Stimulated activated CD4-positive, alpha-beta T cell treated with anti-CD3 and anti-CD28 coated beads, Interleukin-4, amount 100 ng/mL, for 1 hour (primary cell): ENCODE measurements around the gene GGCT.

Experiments
- DNase-seq: peaks from one replicate; pipeline ENCODE4 v3.0.0-alpha.2; 2020

The GGCT gene

DNA sequence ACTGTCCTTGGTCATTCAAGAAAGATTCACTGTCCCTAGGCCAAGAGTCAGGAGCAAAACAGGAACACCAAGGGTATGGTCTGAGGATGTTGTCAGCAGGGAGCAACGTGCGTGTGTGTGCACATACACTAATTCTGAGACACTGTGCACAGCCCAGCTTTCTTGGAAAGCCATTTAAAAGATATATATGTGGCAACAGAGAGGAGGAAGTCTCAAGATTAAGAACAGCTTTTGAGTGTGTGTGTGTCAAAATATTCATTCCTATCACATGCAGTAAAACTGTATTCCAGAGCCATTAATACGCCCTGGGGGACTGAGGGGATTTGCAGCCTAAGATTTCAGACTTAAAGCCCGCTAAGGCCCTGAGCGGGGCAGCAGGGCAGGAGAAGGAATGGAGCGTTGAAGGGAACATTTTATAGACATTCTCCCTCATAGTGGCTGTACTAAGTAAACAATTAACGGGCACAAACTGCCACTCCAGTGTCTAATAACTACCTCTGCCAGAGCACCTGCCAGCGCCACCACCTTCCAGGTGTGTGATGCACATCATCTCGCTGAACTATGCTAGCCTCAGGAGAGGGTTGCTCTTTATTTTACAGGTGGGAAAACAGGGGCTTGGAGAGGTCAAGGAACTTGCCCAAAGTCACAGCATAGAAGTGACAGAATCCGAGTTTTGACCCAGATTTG is 28.0 kb downstream of the GGCT start:
- no peak for DNase-seq

DNA sequence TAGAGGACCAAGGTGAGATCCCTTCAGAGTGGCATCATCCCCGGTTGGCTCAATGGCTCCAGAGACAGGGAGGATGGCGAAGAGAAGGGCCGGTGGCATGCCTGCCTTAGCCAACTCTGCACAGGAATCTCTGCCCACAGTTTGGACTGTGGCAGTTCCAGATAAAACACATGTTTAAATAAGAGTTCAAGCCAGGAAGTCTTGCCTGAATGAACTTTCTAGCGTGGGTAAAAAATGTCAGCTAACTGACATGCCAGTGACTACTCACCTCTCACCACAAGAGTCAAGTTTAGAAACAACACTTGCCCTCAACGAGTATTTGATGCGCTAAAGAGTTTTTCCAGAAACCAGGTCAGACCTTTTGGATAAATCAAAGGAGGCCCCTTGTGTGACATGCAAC is 29.0 kb downstream of the GGCT start:
- no peak for DNase-seq

DNA sequence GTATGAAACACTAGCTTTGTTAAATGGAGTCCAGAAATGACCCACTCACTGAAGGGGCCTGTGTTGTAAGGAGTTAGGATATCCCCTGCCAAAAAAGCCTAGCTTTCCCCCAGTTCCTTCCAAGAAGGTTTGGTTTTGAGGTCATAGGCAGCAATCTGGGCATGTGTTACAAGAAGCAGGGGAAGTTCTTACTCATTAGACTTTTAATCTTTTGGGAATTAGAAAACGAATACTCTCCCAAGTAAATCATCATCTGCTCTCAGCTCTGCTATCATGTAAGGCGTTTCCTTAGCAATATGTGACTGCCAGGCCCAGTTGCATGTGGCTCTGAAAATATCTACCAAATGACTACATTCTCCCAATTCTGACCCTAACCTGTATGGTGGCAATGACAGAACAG is 29.7 kb downstream of the GGCT start:
- no peak for DNase-seq

DNA sequence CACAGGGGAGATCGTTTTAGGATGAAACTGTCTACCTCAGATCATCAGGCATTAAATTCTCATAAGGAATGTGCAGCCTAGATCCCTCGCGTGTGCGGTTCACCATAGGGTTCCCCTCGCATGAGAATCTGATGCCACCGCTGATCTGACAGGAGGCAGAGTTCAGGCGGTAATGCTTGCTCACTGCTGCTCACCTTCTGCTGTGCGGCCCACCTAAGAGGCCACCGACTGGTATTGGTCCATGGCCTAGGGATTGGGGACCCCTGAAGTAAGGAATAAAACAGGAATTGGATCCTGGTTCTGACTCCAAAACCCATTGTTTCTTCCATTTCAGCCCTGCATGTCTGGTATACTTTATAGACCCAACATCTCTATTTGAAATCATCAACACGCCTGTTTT is 30.1 kb downstream of the GGCT start:
- DNase-seq = no peak

DNA sequence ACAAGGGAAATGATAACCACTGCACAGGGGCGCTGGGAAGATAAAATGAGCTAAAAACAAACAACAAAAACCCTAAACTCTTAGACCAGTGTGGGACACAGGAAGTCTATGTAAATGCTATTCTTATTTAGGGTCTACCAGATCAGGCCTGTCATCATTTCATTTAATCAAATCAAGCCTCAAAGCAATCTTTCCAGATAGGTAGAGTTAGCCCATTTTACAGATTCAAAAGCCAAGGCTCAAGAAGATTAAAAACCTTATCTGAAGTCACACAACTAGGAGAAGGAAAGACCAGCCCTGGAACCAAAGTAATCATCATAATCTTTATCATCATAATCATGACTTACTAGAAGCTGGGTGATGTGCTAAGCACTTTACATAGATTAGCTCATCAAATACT is 30.7 kb downstream of the GGCT start:
- DNase-seq = no peak

DNA sequence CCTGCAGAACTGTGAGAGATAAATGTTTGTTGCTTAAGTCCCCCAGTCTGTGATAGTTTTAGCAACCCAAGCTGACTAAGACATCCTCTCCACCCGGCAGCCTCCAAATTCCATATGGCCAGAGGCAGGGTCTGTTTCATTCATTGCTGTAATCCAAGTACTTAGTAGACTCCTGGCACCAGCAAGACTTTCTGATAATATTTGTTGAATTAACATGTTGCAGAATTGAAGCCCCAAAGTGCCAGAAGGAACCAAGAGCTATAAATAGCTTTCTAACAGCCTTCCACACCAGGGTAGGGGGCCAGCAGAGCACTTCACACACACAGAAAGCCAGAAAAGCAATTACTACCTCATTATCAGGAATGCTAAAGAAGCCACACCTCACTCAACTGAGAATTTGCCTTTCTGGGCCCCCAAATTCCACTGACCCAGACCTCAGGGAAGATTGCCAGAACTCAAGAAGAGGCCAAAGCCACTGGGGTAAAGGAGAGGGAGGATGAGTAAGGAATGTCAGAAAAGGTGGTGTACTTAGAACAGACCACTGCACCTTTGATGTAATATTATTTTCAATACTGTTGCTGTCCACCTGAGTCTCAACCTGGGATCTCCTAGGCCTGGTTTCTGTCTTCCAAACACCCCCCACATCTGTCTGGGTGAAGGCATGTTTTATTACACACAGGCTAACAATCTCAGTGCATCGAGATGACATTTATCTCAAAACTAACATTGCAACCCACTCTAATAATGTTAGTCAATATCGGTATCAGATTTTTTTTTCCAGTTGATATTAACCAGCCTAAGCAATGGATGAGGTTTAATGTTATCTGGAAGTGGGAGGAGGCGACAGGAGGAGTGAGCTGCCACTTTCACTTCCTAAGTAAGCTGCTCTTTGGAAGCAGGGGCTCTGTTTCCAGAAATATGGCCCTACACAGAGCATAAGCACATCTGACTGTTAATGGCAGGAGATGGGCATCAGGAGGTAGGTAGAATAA is 31.5 kb downstream of the GGCT start:
- no peak for DNase-seq

DNA sequence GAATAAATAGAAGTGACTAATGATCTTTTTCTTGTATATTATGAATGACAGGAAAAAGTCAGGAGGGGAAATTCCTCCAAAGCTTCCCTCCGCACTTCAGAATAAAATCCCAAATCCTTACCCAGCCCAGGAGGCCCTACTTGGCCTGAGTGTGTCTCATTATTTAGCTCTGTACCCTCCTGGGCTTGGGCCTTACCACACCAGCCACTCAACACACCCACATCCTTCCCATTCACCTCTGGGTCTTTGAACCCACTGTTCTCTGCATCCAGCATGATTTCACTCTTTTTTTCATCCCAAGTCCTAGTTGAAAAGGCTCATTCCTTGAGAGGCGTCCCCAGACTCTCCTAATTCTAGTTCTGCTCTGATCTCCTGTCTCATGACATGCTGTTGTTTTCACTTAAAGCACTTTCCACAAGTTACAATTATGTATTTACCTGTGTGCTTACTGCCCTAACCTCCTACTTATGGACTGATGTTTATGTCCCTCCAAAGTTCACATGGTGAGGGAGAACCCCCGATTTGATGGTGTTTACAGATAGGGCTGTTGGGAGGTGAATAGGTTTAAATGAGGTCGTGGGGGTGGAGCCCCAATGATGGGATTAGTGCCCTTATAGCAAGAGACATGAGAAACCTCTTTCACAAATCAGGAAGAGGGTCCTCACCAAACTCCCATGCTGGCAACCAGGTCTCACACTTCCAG is 32.4 kb downstream of the GGCT start:
- DNase-seq = no peak

DNA sequence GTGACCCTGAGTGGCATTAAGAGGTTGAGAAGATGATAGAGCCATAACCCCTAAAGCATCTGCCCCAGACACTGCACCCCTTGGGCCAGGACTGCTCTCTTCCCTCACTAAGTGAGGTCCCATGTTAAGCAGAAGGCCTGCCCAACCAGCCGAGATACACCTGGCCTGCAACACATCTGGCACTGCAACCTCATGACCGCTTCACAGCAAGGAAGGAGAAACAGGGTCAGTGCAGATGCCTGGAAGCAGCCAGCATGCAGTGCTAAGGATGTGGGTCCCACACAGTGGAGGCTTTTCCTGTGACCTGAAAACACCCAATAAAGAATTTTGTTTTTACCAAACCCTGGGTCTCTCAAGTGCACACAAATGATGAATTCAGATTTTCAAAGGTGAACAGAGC is 33.4 kb downstream of the GGCT start:
- DNase-seq = no peak

DNA sequence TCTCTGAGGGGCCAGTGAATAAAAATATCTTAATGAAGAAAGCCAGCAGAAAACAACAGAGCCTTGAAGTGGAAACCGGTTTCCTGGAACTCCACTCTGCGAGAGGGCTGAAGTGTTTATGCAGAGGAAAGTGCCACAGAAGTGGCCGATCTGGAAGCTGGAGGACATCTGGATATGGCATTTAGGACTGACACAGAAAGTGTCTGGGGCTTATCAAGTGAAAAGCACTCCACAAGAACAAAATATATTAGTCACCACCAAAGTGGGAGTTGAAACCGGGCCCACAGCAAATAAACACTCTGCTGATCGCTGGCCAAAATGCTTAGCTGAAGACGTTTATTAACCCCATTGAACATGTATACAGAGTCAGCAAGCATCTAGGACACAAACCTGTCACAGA is 33.9 kb downstream of the GGCT start:
- DNase-seq = no peak

DNA sequence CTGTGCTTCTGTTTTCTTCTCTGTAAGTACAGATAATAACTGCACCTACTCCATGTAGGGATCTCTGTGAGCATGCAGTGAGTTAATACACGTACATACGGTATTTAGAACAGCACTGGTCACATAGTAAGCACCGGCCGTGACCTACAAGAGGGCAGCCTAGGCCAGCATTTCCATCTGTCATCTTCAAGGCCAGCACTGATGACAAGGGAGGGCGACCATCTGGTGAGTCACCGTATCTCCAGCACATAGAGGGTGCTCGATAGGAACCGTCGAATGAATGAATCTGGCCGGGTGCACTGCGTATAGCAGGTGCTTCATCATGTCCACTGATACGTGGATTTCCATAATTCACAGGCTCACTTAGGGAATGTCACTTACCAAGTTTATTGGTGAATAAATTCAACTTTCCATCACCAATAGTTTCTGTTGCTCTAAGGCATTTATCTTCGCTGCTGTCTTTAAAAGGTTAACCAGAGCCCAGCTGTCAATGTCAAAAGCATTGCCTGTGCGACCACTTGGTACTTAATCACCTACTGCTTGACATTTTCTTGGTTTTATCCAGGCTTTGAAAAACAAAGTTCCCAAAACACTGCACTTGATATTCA is 34.4 kb downstream of the GGCT start:
- DNase-seq = no peak

DNA sequence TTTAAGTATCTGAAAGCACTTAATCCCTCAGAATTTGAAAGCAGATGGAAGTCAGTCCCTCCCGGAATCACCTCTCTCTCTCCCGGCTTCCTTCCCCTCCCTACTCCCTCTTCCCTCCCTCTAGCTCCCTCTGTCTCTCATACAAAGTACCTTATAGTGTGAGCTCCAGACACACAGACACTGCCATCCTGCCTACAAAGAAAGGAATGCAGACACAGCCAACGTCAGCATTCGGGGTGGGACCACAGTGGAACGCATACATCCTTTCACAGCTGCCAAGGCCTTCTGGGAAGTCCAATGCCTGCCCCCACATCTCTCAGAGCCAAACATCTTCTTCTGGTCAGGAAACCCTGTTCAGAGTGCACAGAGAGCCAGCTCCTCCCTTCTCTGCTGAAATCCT is 35.3 kb downstream of the GGCT start:
- no peak for DNase-seq

DNA sequence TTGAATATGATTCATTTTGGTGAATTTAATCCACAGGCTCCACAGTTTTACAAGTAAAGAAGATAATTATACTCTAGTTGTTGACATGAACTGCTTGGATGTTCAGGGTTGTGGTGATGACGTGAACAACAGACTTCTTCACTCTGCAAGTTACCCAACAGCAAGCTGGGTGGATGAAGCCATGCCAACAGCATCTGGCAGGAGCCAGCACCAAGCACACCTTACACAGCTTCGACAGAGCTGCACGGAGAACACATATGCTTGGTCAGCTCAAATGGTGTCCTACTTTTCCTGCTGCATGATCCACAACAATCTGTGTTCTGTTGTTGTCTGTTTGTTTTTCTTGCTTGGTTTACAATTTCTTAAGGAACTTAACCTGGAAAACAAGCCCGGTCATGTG is 35.8 kb downstream of the GGCT start:
- no peak for DNase-seq

DNA sequence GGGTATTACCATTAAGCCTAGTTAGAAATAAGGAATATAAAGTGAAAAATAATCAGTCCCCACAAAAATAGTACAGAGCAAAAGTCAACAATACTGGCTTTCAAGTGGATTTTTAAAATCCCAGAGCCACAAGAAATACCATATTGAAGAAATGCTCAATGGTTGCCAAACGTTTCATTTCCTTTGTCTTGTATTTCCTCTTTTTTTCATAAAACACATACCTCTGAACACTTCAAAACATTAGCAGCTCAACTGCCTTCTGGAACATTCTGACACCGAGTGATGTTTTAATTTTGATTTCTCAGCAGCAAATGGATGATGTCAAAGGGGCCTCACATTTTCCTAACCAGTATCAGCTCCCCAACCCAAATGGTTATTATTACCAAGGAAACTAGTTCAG is 36.6 kb downstream of the GGCT start:
- no peak for DNase-seq

DNA sequence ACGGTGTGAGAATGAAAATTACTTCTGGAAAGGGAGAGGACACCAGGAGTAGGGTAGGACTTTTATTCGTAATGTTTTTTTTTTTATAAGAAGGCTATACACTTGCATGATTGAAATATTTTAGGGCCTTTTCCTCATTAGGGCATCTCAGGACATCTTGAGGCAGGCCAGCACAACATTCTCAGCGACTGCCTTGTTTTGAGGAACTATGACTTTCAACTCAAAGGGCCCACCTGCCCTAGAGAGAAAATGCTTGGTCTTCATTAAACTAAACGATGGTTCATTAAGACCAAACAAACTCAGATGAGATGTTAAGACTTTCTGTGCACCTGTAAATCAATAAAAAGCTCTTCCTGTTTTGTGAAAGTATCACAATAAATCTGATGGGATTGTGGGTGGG is 37.4 kb downstream of the GGCT start:
- DNase-seq = no peak

DNA sequence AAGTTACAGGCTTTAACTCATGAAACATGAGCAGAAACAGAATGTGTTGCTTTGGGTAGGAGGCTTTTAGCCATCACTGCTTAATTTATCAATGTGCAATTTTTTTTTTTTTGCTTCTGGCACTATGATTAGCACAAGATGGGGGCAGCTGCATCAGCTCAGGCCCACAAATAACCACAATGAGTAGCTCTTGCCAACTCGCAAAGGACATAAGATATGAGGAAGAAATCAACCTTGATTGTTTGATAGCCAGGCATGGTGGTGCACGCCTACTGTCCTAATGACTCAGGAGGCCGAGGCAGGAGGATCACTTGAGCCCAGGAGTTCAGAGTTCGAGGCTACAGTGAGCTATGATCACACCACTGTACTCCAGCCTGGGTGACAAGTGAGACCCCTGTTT is 38.4 kb downstream of the GGCT start:
- no peak for DNase-seq

DNA sequence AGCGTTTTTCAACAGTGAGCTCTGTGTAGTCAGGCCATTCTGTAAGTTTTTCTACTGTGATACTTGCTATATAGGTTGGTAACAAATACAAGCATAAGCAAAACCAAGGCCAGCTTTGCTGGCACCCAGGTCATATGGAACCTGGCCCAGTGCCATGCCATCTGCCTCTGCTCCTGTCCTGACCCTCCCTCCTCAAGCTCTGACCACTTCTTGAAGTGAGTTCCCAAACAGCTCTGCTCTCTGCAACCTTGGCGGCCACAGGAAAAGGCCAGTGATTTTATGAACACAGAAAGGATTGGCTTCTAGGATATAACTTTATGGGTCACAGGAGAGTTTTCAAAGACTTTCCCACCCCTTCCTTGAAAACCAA is 38.8 kb downstream of the GGCT start:
- no peak for DNase-seq

DNA sequence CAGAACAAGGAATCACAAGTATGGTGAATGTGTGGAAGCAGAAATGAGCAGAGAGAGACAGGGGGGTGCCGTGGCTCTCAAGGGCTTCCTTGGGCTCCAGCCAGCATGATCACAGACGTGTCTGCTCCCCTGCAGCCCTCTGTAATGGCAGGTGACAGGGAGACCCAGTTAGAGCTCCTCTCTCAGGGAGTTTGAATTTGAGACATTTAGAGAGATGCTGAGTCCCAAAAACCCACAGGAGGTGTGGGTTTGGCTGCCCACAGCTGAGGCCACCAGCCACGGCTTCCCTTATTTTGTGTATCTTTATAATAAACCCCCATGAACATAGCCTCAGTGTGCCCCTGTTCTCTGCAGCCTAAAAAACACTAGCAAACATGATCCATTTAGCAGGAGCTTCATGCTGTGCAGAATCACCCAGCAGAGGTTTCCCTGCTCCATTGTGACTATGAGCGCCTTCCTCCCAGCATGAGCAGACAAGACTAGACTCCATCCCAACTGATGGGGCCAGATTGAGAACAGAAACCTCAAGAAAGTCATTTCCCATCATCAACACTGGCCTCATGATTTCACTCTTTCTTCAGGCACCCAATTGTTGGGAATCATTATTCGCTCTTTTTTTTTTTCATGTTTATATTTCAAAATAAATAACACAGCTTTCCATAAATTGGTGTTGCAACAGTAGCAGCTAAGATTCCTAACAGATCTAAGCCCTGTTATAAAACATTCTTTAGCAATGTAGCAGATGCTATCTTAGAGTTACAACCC is 39.4 kb downstream of the GGCT start:
- DNase-seq = no peak

DNA sequence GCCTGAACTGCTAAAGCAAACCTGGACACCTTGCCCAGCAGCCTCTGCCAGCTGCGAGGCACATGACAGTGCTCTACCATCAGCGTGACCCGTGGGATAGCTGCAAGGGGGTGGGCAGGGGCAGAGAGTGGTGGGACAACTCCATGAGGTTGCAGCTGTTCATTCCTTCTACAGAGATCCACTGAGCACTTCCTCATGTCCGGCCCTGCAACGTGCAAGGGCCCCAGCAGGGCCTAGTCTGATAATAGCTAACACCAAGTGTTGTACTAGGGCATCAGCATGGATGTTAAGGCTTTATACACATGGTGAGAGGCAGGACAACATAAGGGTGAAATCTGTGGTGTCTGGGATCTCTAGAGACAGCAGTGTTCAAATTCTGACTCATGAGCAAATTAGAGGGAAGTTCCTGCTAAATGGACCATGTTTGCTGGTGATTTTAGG is 40.4 kb downstream of the GGCT start:
- no peak for DNase-seq

DNA sequence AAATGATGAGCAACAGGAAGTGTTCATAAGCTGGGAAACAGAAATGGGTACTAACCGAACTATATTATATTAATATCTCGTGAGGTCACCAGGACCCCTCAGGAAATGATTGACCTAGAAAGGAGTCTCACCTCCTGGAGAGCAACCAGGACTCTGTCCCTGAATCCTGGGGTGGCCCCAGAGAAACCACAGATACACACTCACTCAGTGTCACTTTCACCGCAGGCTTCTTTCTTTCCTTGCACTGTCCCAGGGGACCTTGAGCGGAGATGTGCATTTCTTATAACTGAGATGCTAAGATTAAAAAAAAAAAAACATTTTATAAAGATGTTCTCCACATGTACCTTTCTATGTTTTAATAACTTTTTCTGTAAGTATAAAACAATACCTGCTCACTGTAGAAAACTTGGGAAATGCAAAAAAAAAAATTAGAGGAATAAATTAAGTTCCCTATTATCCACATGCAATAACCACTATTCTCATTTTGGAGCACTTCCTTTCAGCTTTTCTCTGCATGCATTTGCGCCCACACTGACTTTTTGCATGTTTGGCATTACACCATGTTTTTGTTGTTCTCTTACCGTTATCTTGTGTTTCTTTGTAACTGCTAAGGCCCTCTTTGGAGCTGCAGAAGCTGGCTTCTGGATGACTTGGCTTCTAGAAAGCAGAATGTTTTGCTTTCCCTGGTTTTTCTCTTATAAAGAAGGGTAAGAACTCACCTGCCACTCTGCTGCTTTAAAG is 41.1 kb downstream of the GGCT start:
- no peak for DNase-seq

DNA sequence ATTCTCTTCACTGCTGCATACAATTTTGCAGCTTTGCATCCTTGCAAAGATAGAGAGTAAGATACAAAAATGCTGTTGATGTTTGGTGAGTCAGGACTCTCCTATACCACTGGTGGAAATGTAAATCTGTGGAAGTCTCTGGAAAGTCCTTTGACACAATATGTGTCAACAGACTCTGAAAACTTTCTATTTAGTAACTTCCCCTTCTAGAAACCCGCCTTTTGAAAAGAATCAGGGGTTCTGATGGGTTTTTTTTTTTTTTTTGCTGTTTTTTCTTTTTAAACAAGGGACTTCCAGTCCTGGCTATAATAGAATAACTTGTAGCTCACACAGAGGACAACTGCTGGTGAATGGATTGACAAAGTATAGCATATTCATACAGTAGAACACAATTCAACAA is 42.5 kb downstream of the GGCT start:
- DNase-seq = no peak

DNA sequence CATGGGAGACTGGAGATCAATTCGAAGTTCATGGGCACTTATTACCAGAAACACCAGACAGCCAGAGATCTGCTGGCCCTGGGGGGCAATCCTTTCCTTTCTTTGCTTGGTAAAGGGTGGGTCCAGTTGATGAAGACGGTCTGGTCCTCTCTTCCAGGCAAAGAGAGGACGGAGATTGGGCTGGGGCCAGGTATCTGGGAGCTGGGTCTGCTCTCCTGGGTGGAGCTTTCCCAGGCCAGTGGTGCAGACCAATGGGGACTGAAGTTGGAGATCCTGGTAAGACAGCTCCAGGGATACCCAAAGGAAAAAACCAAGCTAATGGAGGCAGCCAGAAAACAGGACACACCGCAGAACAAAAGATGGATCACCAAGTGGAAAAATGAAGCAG is 44.4 kb downstream of the GGCT start:
- DNase-seq = no peak
